IMR-90 (cell line): Measurements from ENCODE around the gene PLEKHF1.

Experiments used
- CTCF ChIP-seq: conservative IDR thresholded peaks from 2 replicates; pipeline ENCODE4 v1.5.1; 2012; ENCODE audit warnings: mild to moderate bottlenecking, low read depth, low read length, improper control_type of control experiment
- RCOR1 ChIP-seq: IDR thresholded peaks from 2 replicates; pipeline ENCODE4 v1.6.1; 2012; ENCODE audit warnings: mild to moderate bottlenecking, low read length, improper control_type of control experiment; ENCODE audit not compliant: insufficient replicate concordance

GRCh38 chr19:29676586-29676985 is 11.3 kb downstream of the PLEKHF1 start:
- no peak for TF ChIP-seq RCOR1
- TF ChIP-seq CTCF, result no peak
